Body of pancreas (tissue), 4 donors: ENCODE measurements around the gene FER.

ENCODE experiments used
- POLR2A ChIP-seq, 3 donors: fragments of 450-650 bp; IDR thresholded peaks; one replicate each; pipeline ENCODE4 v1.6.1; 2016; ENCODE audit warnings: antibody characterized with exemption in 3 of 3, mild to moderate bottlenecking in 2 of 3
- TF ChIP-seq, protein P1 (sequence below), 7 experiments: fragments of 450-650 bp in 4 of 7; fragments of 200-600 bp in 3 of 7; sonication (generic) in 3 of 7; IDR thresholded peaks; one replicate each; pipeline ENCODE4 v1.5.1; 2016 to 2019; ENCODE audit warnings: antibody characterized with exemption in 7 of 7

DNA sequence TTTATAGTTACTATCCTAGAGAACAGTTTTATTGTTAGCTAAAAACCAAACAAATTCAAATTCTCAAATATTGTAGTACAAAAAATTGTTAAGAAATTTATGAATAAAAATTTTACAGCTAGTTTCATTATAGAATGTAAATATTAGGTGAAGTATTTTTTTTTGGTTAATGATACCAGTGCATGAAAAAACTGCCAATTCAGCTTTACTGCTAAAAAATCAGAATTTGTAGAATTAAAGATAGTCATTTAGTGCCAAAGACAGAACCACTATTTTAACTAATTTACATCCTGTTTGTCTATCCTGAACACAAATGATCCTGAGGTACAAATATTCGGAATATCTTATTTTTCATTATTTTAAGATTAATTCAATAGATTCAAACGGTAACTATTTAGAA, 202.6 kb downstream of the FER start:
- TF ChIP-seq, protein P1, sequence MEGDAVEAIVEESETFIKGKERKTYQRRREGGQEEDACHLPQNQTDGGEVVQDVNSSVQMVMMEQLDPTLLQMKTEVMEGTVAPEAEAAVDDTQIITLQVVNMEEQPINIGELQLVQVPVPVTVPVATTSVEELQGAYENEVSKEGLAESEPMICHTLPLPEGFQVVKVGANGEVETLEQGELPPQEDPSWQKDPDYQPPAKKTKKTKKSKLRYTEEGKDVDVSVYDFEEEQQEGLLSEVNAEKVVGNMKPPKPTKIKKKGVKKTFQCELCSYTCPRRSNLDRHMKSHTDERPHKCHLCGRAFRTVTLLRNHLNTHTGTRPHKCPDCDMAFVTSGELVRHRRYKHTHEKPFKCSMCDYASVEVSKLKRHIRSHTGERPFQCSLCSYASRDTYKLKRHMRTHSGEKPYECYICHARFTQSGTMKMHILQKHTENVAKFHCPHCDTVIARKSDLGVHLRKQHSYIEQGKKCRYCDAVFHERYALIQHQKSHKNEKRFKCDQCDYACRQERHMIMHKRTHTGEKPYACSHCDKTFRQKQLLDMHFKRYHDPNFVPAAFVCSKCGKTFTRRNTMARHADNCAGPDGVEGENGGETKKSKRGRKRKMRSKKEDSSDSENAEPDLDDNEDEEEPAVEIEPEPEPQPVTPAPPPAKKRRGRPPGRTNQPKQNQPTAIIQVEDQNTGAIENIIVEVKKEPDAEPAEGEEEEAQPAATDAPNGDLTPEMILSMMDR (IDR thresholded peaks at IDR 0.05), result no peak
- TF ChIP-seq POLR2A (IDR thresholded peaks at IDR 0.05), result no peak
